Cardiac fibroblast (primary cell): ENCODE results near the gene PIK3R1.

Experiments
- DNase-seq, 2 donors: peaks; one replicate each; pipeline versions ENCODE4 v3.0.0 to v3.0.0-alpha.2; 2010; ENCODE audit warnings: low read depth in 2 of 2
- H3K4me3 ChIP-seq, 2 donors: replicated peaks in 1 of 2; 1 replicate in 1 of 2; 2 replicates in 1 of 2; pipeline ENCODE4 v1.5.1; 2011; ENCODE audit warnings: low read depth in 2 of 2, low read length in 2 of 2, mild to moderate bottlenecking in 2 of 2, moderate library complexity in 1 of 2
- TF ChIP-seq, protein P1 (sequence below): IDR thresholded peaks from one replicate; pipeline ENCODE4 v1.5.1; 2011; ENCODE audit warnings: low read depth, mild to moderate bottlenecking, low read length, inconsistent platforms

The PIK3R1 gene

DNA sequence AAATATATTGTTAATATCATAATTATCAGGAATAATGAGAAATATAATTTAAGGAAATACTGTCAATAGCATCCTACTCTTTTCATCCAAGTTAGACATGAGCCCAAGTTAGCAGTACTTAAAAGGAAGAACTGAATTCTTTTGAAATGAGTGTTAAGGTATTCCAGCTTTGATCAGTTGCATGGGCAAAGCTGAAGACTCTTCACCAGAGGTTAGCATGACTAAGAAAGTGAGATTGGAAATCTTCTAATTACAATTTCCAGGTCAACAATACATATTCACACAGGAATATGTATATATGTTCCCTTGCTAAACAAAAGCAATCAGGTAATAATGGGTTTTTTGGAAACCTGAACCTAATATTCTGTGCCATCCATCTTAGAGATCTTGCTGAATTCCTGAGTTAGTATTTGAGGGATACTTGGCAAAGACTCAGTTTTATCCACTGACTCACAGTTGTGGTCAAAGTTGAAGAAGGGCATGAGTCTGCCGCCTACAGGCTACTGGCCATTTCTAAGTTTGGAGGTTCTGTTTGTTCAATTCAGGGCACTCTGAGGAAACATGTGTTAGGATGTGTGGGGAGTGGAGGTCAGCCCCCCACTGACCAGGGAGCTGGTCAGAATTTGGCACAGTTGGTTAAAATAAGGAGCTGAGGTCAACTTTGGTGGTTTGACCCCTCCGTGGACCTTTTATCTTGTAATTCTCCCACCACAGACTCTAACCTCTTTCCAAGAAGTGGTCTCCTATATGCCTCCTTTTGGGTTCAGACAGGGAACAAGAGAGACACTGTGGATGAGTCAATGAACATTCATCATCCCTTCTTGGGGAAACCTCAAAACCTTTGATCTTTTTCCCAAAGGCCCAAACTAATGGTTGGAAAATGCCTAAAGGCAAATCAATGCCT lies 118.3 kb downstream of the PIK3R1 start:
- DNase-seq = peak; percentile 82 to 92
- TF ChIP-seq, protein P1, sequence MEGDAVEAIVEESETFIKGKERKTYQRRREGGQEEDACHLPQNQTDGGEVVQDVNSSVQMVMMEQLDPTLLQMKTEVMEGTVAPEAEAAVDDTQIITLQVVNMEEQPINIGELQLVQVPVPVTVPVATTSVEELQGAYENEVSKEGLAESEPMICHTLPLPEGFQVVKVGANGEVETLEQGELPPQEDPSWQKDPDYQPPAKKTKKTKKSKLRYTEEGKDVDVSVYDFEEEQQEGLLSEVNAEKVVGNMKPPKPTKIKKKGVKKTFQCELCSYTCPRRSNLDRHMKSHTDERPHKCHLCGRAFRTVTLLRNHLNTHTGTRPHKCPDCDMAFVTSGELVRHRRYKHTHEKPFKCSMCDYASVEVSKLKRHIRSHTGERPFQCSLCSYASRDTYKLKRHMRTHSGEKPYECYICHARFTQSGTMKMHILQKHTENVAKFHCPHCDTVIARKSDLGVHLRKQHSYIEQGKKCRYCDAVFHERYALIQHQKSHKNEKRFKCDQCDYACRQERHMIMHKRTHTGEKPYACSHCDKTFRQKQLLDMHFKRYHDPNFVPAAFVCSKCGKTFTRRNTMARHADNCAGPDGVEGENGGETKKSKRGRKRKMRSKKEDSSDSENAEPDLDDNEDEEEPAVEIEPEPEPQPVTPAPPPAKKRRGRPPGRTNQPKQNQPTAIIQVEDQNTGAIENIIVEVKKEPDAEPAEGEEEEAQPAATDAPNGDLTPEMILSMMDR = peak; percentile 45
- H3K4me3 ChIP-seq = no peak overlapping the region

DNA sequence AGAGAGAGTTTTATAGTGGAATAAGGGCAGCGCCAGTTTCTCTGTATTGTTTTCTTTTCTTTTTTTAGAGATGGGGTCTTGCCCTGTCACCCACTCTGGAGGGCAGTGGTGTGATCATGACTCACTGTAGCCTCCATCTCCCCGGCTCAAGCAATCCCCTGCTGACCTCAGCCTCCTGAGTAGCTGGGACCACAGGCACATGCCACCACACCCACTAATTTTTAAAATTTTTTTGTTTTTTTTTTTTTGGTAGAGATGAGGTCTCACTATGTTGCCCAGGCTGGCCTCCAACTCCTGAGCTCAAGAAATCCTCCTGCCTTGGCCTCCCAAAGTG lies 119.0 kb downstream of the PIK3R1 start:
- no peak overlapping the region for H3K4me3 ChIP-seq
- TF ChIP-seq, protein P1 = no peak
- no peak for DNase-seq

DNA sequence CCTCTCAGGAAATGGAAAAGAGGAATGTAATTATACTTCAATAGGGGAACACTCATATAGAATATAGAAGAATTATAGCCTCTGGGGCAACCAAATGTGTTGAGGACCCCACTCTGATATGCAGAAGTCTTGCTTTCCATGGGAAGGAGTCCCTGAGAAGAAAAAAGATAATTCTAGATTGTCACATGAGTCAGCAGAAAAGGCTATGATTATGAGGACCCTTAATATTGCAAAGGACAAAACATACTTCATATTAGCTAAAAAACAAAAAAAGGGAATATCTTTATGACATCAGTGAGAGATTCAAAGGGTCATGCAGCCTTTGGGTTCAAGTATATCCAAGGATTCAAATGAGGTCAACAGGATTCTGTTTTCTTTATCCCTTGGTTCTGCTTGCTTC lies 119.5 kb downstream of the PIK3R1 start:
- TF ChIP-seq, protein P1 = no peak
- no peak for DNase-seq
- no peak overlapping the region for H3K4me3 ChIP-seq

DNA sequence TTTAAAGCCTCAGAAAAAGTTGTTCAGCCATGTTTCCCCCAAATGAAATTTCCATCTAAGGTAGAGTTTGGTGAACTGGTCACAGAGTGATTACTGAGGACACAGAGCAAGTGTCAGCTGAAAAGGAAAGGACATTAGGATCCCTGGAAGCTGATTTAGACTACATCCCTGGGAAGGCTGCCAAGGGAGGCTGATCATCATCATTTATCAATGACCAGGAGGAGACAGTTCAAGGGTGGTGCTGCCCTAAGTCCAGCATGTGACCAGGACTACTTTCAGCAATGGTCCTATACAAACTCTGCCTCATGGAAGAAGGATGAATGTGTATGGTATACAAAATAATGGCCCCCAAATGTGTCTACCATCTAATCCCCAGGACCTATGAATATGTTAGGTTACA lies 120.6 kb downstream of the PIK3R1 start:
- TF ChIP-seq, protein P1 = no peak
- no peak for DNase-seq
- no peak overlapping the region for H3K4me3 ChIP-seq

DNA sequence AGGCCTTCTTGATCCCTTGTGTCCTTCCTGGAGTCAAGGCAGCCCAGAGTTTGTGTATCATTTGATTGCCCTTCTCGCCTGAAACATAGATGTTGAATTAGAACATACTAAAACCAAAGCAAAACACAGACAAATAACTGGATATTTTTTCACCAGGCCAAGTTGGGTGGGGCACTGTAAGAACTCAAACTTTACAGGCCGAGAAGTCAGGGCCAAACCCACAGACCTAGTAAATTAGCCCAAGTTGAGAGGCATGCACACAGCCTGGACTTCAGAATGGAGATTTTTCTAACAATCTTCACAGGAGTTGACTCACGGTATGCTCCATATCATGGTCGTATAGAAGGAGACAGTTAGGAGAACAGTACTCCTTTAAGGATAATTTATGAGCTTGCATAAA lies 121.7 kb downstream of the PIK3R1 start:
- TF ChIP-seq, protein P1 = no peak
- no peak overlapping the region for H3K4me3 ChIP-seq
- DNase-seq = no peak

DNA sequence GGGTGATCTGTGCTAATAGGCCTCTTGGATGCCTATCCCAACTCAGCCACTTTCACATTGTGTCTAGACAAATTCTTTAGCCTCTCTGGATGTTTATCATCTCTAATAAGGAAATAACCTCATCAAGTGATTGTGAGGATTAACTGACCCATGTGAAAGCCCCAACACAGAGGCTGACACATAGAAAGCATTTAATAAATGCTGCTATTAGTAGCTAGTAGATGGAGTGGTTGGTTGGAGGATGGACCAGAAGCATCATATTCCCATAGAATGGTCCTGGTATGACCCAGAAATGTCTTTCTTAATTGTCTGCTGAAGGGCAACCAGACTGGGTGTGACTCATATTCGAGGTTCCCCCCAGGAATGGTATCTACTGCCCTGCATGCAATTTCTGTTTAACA lies 124.4 kb downstream of the PIK3R1 start:
- peak; percentile 35 to 51 for DNase-seq
- TF ChIP-seq, protein P1 = no peak
- no peak overlapping the region for H3K4me3 ChIP-seq
